WI38 (cell line): ENCODE results near the gene ACOT9.

ENCODE experiments used
- H3K4me3 ChIP-seq: 2 replicates; pipeline ENCODE4 v1.5.1; 2011; ENCODE audit warnings: low read depth, mild to moderate bottlenecking, control low read depth, low read length
- CTCF ChIP-seq: IDR thresholded peaks from 2 replicates; pipeline ENCODE4 v1.5.1; 2012; ENCODE audit warnings: low read depth, mild to moderate bottlenecking, control low read depth, low read length

The ACOT9 gene

GRCh38 chrX:23656684-23657083 is 86.4 kb downstream of the ACOT9 start:
- no peak for TF ChIP-seq CTCF
- H3K4me3 ChIP-seq: no peak overlapping the region

- TF ChIP-seq CTCF: no peak
- no peak overlapping the region for H3K4me3 ChIP-seq
These were observed 87.0 kb downstream of the ACOT9 start for GRCh38 chrX:23656091-23656490.
